HG03521 (cell line): ENCODE results near the gene FEV.

ENCODE experiments used
- ATAC-seq: cut with Tn5 transposase; IDR thresholded peaks from one replicate; pipeline ENCODE4 v1.9.1; 2021; ENCODE audit warnings: mild to moderate bottlenecking, moderate library complexity; ENCODE audit not compliant: unreplicated experiment

FEV gene

DNA sequence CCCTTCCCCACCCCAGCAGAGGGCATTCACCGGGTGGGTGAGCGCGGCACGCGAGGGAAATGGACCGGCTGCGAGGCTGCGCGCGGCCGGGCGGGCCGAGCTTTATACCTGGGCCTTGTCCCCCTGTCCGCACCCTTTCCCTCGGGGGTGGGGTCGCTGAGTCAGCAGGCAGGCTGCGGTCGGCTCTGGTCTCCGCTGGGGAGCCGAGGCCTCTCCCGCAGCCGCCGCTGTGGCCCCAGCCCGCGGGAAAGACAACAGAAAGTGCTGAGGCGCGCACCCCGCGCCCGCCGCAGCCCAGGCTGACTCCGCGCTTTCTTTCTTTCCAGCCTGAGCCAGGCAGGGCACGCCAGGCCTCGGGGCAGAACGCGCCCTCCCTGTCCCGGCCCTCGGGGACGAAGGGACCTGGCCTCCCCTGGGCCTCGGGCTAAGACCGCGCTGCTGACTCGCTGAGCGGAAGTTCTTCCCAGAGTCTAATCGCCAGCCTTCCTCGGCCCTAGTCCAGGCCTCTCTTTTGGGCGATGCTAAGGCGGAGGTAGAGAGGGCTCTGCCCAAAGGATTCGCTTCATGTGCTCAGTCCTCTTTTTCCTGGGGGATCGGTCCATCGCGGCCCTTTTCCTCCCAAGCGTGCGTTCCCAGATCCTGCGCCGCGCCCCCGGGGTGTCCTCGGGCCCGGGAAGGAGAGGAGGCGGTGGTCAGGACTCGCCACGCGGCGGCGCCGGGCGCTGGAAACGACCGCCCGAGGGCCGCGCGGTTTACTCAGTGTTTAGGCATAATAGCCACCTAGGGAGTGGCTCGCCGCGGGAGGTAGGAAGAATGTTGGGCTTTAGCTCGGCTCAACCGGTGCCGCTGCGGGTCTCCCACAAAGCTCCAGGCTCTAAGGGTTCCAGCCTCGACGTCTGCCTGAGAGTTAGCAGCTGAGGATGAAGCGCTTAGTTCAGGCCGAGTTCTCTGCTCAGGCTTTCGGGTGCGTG, 8.6 kb upstream of the FEV start, which contains the start of gene CRYBA2:
Gene CRYBA2, minus strand, starts transcription at position 78 of the 971 bp plus-strand sequence. CDS start 246 bp downstream, outside the sequence.
- no peak for ATAC-seq

- no peak for ATAC-seq
Observed at GRCh38 chr2:218992703-218993344, 7.8 kb upstream of the FEV start.

DNA sequence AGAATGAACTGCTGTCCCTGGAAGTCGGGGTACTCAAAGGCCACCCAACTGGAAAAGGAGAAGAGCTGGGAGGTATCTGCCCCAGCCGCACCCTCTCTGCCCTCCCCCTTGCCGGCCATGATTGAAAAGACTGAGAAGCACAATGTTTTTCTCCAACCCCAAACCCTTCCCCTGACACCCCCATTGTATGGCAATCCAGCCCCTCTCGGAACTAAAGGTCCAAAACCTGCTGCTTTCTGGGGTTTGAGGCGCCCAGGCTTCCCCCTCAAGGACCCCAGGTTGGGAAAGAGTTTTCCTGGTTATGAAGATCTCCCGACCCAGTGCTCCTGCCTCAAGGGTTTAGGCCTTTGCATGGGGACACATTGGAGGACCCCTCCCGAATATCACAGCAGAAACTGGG, 7.2 kb upstream of the FEV start:
- no peak for ATAC-seq

DNA sequence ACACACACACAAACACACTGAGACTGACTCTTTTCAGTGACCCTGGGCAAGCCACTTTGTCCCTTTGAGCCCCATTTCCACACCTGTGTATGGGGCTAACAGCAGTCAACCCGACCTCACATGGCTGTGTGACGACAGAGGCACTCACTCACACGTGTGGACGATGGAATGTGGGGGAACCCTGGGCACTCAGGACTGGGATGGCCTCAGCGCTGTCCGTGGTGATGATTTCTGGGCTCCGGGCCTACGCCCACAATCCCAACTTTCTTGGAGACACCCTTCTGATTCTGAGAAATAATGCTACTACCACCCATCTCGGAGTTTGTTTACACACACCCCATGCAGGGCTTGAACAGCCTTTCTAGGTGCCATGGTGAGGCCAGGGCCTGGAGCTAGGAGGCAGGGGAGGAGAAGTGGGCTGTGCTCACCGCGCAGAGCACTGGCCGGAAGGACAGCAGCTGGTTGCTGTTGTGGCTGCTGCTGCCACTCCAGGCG, 6.7 kb upstream of the FEV start:
- ATAC-seq, result no peak

DNA sequence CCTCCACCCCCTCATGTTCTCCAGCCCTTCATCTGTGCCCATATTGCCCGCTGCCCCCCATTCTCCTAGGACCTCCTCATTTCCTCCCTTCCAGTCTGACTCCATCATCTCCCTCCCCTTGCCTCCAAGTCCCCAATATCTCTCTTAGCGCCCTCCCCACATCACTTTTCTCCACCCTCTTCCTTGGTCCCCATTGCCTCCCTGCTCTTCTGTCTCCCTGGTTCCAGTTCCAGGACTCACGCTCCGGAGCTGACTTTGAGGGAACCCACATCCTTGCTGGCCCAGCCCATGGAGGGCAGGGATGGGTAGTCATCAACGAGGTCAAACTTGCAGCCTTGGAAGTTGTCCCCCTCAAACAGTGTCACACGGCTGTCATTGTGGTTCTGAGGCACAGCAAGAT, 5.6 kb upstream of the FEV start:
- no peak for ATAC-seq

DNA sequence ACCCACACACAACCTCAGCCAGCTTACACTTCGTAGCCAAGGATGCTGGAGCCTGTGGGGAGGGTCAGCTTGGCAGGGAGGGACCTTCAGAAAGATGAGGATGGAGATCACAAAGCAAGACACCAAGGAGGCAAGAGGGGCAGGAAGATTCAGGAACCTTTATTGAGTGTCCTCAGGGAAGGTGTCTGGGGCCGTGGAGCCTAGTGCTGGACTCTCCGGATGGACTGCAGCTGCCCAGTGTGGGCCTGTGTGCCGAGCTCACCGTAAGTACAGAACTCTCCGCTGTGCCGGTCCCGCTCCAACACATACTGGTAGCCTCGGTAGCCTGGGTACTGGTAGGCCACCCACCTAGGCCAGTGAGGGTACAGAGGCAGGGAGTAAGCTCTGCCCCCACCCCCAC, 5.1 kb upstream of the FEV start:
- ATAC-seq, result no peak

GRCh38 chr2:218988650-218989049, 3.7 kb upstream of the FEV start:
- ATAC-seq, result no peak

- no peak for ATAC-seq
Observed at GRCh38 chr2:218988164-218988563, 3.2 kb upstream of the FEV start.

GRCh38 chr2:218986148-218986761, 1.3 kb upstream of the FEV start:
- ATAC-seq, result no peak

- no peak for ATAC-seq
Observed at GRCh38 chr2:218985325-218986091, 524 bp upstream of the FEV start.

GRCh38 chr2:218984239-218985020, 554 bp downstream of the FEV start:
- no peak for ATAC-seq

DNA sequence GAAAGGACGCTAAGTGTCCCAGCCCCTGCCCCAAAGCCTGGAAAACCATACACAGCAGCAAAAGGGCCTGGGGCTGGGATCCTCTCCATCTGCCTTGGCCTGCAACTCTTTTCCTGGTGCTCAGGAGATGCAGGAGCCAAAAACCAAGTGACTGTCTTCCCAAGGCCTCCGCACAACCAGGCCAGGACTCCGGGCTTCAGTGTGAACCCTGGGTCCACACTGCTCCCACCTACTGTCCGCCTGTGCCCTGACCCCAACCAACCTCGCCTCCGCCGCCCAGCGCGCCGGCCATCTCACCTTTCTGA, 1.1 kb downstream of the FEV start:
- ATAC-seq, result no peak

- no peak for ATAC-seq
Observed at GRCh38 chr2:218983263-218983933, 1.6 kb downstream of the FEV start.

- no peak for ATAC-seq
Observed at GRCh38 chr2:218982586-218983262, 2.3 kb downstream of the FEV start.

GRCh38 chr2:218981881-218982585, 3.0 kb downstream of the FEV start:
- ATAC-seq, result no peak

GRCh38 chr2:218981390-218981880, 3.5 kb downstream of the FEV start:
- ATAC-seq, result no peak

GRCh38 chr2:218980735-218981389, 4.1 kb downstream of the FEV start:
- ATAC-seq, result no peak
